Left lobe of liver (tissue), 2 donors: ENCODE measurements around the gene TEAD1. TPM values are rescaled to one million over a fixed set of nuclear protein-coding genes. Genes with fewer than 3 reads are reported as not detected.

Source experiments
- ATAC-seq: fragments of 200-7000 bp; cut with Tn5 transposase; one replicate; pipeline ENCODE4 v1.9.1; 2020; ENCODE audit warnings: mild to moderate bottlenecking, moderate library complexity
- DNase-seq: peaks from one replicate; pipeline ENCODE4 v3.0.0-alpha.2; 2020; ENCODE audit warnings: low spot score
- total RNA-seq: library from RNA; stranded (reverse); gene quantifications from one replicate; pipeline ENCODE4 v1.2.1, GENCODE V29; 2021
- donor health status: DM: no; HTN: no; CAD: no; lungs with moderate emphysema.
- donor health status: DM: no; HTN: yes; CAD: no.

Gene TEAD1
- total RNA-seq, 1 donor from 2014 or later, result 29.6 TPM

DNA sequence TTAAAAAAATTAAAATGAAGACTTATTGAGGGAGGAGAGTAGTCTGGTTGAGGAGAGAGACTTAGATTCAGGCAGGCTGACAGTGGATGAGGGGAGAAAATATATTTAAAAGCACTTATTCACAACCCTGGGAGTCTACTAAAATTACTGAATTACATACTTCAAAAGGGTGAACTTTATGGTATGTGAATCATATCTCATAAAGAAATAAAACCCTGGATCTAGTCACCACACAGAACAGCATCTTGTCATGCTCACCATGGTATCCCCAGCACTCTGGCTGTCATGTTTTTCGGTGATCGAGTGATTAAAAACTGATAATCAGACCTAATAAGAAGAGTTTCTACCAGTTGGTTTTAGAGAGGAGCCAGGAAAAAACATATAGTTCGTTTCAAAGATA, 11.0 kb downstream of the TEAD1 start:
- DNase-seq (no peak), ATAC-seq (no peak)

DNA sequence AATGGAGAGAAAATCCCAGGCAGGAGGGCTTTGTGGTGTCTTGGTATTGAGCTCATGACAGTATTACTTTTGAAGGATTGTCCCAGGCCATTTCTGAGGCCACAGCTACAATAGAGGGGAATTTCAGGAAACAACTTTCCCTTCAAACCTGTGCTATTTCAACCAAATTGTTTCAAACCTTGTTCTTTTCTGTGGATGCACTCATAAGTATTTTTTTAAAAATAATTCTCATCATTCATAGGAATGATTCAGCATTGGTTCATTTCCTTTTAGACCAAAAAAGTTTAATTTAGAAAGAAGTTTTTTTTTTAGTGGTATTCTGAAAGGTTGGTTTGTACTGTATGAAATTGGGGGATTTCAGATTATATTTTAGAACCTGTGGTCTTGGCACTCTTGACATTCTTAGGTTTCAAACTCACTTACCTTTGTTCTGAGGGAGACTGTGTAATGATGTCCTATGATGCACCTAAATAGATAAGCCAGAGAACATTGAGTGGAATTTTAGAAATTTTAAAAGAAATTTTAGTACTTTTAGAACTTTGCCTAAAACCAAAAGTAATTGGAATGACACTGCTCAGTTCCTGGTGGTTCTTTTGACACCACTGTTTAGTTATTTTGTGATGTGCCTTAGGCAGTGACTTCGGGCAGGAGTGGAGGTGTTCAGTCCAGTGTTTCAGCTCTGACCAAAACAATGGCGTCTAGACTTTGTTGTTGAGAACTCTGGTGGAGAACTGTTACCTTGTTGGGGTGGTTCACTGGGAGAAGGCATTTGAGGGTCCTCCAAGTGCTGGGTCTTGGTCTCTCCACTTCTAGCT, 12.2 kb downstream of the TEAD1 start:
- DNase-seq (no peak), ATAC-seq (no peak)

DNA sequence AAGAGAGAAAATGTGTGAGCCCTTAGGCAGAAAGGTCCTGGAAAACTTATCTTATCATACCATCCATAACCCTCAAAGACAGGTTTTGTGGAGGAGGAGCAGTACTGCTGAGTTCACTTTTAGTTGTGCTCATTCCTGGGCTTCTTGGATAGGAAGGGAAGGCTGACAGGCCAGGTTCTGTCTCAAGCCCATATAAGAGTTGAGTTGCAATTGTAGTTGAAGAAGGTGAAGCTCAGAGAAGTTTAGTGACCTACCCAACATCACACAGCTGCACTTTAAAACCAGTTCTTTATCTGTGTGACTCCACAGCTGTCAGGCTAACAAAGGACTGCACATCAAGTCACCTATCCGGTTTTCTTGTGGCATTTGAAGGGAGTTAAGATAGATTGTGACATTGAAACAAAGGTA, 13.0 kb downstream of the TEAD1 start:
- DNase-seq, result no peak
- ATAC-seq, result no peak

DNA sequence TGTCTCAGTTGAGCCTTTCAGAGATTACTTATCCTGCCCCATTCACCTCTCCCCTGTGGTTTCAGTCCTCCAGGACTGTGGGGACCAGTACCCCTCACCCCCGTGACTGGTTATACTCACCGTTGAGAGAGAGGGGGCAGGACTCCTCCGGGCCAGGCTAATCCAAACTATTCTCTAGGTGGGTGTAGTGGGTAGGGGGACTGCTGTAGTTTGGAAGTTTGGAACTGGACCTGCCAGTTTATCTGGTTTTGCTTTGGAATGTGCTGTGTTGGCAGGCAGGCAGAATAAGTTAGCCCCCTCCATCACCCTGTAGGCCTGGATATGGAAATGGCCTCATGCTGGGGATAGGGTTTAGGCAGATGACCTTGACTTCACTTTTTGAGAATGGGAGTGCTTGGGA, 13.5 kb downstream of the TEAD1 start:
- ATAC-seq, result no peak

DNA sequence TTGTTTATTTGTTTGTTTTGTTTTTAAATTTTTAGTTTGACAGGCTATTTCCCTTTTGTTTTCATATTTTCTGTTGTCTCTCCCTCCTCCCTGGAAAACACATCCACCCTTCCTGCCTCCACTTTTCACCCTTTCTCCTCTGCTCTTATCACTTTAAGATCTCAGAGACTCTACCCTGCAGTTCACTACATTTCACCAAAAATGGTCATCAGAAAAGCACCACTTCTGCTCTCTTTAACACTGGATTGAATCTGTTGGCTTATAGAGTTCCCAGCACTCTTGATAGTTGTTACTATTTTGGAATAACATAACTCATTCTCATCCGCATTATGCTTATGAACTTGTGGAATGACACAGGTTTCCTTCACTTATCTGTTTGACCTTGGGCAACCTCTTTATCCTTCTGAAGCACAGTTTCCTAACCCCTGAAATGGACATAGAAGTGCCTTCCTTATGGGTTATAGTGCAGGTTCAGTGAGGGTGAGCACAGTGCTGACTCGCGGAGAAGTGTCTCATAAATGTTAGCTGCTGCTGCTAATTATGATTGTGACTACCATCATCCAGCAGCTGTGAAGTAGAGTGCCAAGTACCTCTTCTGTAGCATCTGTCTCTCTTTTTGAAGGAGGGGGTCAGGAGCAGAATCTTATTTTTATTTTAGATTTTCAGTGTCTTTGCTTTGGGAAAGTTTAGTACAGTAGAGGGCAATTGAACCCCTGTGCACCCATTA, 15.0 kb downstream of the TEAD1 start:
- ATAC-seq (no peak), DNase-seq (no peak)

More for the DNA sequence above, 13.5 kb downstream of the TEAD1 start:
- DNase-seq, result no peak

DNA sequence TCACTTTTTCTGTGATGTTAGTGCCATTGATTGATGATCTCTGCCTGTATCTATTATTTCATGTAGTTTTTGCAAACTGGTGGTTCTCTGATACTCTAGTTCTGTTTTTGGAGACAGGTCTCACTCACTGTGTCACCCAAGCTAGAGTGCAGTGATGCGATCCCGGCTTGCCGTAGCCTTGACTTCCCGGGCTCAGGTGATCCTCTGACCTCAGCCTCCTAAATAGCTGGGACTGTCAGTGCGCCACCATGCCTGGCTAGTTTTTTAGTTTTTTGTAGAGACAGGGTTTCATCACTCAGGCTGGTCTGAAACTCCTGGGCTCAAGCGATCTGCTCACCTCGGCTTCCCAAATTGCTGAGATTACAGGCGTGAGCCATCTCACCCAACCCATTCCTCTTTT, 16.4 kb downstream of the TEAD1 start:
- ATAC-seq (no peak), DNase-seq (no peak)

GRCh38 chr11:12691473-12691872, 17.3 kb downstream of the TEAD1 start:
- DNase-seq (no peak), ATAC-seq (no peak)

- DNase-seq, result peak; percentile 97
- peak; percentile 81 for ATAC-seq
These were observed 18.2 kb downstream of the TEAD1 start for GRCh38 chr11:12692229-12693075.

GRCh38 chr11:12693094-12693478, 18.9 kb downstream of the TEAD1 start:
- no peak for DNase-seq
- peak; percentile 26 for ATAC-seq

DNA sequence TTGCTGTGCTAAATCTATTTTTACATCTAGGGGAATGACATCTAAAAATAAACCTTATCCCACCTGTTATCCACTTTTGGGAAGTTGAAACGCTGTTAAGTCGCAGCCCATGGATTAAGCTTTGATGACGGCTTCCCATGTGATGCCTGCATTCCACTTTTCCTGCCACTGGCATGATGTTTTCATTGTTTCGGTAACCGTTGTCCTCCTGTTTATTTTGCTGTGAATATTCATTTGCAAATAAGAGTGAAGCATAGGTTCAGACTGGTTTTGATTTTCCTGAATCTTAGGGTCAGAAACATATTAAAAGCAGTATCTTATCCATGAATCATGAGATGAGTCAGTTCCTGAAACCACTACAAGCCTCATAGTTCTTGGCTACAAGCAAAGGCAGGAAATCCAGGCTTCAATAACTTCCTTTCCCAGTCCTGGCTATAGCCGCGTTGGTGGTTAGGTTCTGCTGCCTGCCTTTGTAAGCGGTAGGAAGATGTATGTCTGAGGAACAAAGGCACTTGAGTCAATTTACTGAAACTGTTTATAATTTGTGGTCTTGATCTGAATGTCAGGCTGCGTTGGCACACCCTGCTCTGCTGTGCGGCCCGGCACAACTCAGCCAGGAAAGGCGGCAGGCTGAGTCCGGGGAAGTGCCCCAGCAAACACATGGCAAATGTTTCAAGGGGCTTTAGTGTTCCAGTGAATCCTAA, 19.4 kb downstream of the TEAD1 start:
- ATAC-seq (peak; percentile 48), DNase-seq (peak; percentile 66)

GRCh38 chr11:12694183-12694531, 19.9 kb downstream of the TEAD1 start:
- no peak for DNase-seq
- ATAC-seq, result peak; percentile 30

- no peak for DNase-seq
These were observed 21.1 kb downstream of the TEAD1 start for GRCh38 chr11:12695221-12695794.

GRCh38 chr11:12695873-12696272, 21.7 kb downstream of the TEAD1 start:
- no peak for ATAC-seq
- no peak for DNase-seq

More at GRCh38 chr11:12695221-12695794, 21.1 kb downstream of the TEAD1 start:
- no peak for ATAC-seq

DNA sequence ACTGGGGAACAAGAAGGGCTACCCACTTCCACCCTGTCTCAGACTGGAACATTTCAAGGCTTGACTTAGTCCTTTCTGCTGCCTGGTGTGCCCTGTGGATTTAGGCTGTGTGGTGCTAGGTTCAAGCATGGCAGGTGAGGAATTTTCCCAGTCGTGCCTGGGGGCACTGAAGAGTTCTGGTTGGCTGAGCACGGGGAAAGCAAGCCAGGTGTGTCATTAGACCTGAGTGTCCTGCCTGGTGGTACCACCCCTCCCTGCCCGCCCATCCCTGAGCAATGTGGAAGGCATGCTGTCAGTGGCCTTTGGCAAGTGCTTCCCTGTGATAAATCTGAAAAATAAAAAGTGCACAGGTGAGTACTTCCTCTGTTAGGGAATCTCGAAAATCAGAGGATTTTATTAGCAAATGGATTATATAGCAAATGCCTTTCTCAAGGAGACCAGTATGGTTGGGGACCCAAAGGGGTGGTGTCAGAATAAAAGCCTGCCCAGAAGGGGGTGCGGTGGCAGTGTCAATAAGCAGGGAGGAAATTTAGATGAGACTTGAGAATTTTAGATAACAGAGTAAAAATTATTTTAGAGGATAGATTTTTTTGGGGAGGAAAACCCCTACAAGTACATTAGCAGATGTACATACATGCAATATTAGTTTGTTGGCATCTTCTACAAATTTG, 22.8 kb downstream of the TEAD1 start:
- DNase-seq, result no peak
- no peak for ATAC-seq

DNA sequence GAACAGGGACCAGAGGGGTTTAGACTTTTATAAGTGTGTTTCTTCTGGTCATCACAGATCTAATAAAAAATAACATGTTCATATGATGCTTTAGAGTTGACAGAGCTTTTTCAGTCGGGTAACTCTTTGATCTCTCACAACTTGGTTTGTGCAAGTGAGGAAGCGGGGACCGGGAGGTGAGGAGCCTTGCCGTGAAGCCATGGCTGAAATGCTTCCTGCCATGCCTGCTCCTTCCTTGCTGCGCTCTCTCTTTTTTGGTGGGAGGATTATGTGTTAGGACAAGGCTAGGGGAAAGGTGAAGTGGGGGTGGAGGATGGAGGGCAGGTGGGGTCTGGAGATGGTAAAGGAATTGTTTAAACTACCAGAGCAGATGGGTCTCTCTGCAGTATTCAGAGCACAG, 23.8 kb downstream of the TEAD1 start:
- DNase-seq, result no peak
- ATAC-seq, result no peak

GRCh38 chr11:12701811-12702592, 27.8 kb downstream of the TEAD1 start:
- ATAC-seq, result peak; percentile 50
- no peak for DNase-seq

- no peak for ATAC-seq
- DNase-seq, result no peak
These were observed 28.8 kb downstream of the TEAD1 start for GRCh38 chr11:12702999-12703453.

DNA sequence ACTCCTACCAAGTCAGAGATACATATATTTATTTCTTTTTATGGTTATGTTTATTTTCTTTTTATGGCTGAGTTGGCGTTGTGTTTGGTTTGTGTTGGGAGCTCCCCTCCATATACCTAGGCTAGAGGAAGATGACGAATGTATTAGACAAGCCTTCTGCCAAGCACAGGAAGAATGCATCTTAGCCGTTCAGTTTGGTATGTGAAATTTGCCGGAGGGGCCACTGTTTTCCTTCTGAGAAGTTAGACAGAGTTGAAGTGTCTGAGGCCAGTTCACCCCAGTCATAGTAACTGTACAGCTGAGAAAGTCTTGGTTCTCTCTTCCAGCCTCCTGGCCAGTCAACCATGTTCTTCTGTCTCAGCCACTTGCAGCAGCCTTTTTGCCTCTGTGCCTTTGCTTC, 29.8 kb downstream of the TEAD1 start:
- DNase-seq (no peak), ATAC-seq (no peak)

- DNase-seq (no peak), ATAC-seq (peak; percentile 49)
These were observed 31.7 kb downstream of the TEAD1 start for GRCh38 chr11:12705874-12706273.
